DMS53 treated with DMSO at 0.1 percent for 48 hours (cell line): ENCODE results near the gene ASB16.
A peak's percentile ranks its signal among the peaks of the same experiment; 100 is the strongest.

Source experiments
- DNase-seq: peaks from one replicate; lab custom pipeline; 2025; ENCODE audit not compliant: unreplicated experiment; lab: John Stamatoyannopoulos, UW

ASB16 gene

GRCh38 chr17:44187131-44187899 lies 16.8 kb downstream of the ASB16 start:
- DNase-seq, result no peak

GRCh38 chr17:44188576-44189403 lies 18.3 kb downstream of the ASB16 start:
- DNase-seq, result no peak

DNA sequence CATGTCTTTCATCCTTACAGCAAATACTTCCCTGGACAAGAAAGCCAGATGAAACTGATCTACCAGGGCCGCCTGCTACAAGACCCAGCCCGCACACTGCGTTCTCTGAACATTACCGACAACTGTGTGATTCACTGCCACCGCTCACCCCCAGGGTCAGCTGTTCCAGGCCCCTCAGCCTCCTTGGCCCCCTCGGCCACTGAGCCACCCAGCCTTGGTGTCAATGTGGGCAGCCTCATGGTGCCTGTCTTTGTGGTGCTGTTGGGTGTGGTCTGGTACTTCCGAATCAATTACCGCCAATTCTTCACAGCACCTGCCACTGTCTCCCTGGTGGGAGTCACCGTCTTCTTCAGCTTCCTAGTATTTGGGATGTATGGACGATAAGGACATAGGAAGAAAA lies 20.0 kb downstream of the ASB16 start:
- DNase-seq, result no peak

- no peak for DNase-seq
These were observed 20.9 kb downstream of the ASB16 start for GRCh38 chr17:44191369-44191768.

DNA sequence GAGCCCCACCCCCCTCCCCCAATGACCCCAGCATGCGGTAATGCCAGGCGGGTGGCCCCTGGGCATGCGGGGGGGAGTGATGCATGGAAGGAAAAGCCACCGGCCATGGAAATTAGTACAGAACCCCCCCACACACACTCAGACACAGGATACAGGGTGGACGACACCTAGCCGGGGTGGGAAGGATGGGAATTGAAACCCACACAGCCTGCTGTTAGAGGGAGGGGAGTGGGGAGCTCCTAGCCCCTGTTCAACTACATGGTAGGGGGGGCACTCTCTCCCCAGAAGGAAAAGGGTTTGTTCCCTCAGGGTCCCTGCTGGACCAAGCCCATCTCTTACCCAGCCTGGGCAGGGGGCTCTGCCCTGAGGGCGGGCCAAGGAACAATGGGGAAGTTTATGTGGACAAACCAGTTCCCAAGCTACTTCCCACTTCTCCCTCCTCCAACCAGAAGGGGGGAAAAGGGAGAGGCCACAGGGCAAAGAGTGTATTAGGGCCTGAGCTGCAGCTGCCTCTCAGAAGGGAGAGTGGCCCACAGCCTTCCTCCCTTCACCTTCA lies 21.5 kb downstream of the ASB16 start:
- no peak for DNase-seq

GRCh38 chr17:44192750-44193149 lies 22.2 kb downstream of the ASB16 start:
- DNase-seq, result no peak

DNA sequence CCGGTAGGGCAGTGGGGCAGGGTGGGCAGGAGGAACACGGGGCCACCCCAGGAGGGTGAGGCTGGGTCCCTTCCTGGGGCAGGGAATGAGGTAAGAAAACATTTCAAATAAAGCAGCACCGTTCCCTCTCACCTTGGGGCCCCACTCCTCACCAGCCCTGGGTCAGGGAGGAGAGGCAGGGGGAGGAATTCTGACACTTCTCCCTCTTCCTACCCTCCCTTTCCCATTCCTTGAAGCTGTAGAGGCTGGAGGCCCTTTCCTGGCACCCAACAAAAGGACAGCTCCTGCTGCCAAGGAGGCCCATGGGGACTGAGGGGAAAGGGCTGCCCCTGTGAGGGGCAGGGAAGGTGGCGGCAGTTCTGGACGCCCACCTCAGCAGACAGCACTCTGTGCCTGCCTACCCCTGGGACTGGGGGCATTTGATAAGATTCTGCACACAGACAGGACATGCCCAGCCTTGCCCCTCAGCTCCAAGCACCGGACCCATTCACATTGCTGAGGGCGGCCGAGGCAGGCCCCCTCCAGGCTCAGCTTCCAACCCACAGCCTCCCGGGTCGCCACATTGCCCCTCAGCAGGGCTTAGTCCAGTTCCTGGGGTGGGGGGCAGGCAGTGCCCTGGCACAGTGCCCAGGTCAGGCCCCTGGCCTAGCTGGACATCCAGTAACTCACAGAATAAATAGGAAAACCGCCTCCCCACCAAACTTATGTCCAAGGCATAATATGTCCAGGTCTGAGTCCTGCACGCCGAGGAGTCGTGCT lies 23.0 kb downstream of the ASB16 start:
- no peak for DNase-seq

- no peak for DNase-seq
These were observed 26.6 kb downstream of the ASB16 start for GRCh38 chr17:44197107-44197506.

DNA sequence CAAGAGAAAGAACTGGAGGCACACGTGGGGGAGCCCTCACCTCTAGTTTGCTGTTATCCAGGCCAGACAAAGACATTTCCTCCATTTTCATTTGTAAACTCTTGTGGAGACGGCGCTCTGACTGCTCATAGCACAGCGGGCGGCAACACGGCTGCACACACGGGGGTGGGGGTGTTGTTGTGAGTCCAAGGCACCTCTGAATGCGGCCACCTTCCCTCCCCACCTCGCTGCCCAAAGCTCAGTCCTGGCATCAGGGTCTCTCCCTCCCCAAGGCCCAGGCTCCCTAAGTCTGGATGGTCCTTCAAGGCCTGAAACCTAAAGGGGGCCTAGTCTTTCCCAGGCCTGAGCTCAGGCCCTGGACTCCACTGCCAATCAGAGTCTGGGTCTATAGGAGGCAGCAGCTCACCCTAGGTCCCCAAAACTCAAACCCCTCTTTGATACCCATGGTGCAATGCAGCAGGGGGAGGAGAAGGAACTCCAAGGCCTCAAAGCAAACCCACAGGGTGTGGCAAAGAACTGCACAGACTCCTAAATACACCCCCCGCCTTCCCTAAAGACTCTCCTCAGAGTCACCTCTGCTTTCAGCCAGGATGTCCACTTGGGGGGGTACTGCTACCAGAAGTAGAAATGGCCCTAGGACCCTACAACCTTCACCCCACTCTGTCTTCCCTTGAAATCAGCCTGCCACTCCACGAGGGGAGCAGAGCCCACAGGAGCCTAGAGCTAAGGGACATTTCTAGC lies 27.6 kb downstream of the ASB16 start:
- DNase-seq, result no peak

- peak; percentile 27 for DNase-seq
These were observed 28.4 kb downstream of the ASB16 start for GRCh38 chr17:44198721-44199552.

DNA sequence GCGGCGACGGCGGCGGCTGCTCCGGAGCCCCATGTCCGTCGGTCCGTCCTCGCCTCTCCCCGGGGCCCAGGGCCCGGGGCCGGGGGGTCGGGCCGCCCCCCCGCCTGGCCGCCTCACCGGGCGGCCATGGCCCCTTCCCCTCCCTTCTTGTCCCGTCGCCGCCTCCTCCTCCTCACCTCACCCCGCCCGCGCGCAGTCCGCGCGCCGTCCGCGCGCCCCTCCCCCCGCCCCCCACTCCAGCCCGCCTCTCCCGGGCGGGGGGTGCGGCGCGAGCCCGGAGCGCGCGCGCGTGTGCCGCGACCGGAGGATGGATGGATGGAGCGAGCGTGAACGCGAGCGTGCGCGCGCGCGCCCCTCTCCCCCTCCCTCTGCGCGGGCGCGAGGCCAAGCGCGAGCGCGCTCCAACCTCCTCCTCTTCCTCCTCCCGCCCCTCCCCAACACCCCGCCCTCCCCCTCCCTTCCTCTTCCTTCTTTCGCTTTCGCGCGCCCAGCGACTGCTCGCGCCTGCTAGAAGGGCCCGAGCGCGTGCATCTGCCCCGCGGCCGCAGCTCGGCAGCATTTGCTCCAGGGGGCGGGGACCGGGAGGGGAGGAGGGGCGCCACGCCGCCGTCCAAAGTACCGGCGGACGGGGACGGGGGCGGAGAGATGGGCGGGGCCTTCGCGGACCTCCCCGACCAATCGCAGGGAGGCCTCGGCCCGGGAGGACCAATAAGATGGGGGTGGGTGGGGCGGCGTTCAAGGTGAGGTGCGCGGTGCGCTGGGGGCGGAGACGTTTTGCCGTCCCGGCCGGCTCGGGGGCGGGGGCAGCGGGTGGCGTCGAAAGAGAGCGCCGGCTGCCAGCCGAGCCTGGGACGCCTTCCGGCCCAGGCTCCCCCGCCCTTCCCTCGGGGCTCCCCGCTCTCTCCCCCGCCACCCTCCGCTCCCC lies 29.3 kb downstream of the ASB16 start, which contains the start of gene ATXN7L3:
Gene ATXN7L3, minus strand, starts transcription at position 332 of the 925 bp plus-strand sequence. CDS start 1,814 bp downstream, outside the sequence.
- peak; percentile 95 for DNase-seq

- DNase-seq, result no peak
These were observed 30.1 kb downstream of the ASB16 start for GRCh38 chr17:44200478-44201155.

DNA sequence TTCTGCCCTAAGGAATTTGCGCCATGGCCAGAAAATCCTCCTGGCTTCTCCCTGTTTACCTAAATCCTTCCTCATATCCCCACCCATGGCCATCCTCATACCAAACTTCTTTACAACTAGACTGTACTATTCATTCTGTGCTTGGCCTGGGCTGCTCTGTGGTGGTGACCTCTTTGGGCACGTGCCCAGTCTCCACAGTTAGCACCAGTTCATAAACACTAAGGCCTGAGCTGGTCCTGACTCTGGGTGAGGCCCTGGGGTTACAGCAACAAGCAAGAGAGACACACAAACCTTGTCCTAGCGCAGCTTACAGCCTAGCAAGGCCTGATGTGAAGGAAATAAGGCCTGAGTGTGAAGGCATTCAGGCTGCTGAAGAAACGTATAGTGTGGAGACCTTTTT lies 32.3 kb downstream of the ASB16 start:
- no peak for DNase-seq

- DNase-seq, result peak; percentile 16
These were observed 33.4 kb downstream of the ASB16 start for GRCh38 chr17:44203731-44204440.

DNA sequence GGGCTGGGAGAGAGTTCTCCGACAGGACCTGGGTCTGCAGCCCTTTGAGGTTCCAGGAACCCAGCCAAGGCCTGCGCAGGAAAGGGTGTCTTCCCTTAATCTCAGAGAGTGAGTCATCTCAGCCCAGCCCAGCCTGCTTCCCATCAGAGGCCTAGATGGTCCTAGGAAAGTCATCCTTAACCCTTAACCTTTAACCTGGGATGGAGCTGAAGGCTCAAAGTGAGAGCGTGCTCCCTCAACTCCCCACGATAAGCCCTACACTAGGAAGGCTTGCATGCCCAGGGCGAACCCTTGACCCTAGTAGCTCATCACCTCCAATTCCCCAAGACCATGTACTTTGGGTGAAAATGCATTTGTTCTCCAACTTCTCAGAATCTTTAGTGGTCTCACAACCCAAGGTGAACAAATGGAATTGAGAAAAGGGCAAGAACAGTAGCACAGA lies 34.0 kb downstream of the ASB16 start:
- no peak for DNase-seq

DNA sequence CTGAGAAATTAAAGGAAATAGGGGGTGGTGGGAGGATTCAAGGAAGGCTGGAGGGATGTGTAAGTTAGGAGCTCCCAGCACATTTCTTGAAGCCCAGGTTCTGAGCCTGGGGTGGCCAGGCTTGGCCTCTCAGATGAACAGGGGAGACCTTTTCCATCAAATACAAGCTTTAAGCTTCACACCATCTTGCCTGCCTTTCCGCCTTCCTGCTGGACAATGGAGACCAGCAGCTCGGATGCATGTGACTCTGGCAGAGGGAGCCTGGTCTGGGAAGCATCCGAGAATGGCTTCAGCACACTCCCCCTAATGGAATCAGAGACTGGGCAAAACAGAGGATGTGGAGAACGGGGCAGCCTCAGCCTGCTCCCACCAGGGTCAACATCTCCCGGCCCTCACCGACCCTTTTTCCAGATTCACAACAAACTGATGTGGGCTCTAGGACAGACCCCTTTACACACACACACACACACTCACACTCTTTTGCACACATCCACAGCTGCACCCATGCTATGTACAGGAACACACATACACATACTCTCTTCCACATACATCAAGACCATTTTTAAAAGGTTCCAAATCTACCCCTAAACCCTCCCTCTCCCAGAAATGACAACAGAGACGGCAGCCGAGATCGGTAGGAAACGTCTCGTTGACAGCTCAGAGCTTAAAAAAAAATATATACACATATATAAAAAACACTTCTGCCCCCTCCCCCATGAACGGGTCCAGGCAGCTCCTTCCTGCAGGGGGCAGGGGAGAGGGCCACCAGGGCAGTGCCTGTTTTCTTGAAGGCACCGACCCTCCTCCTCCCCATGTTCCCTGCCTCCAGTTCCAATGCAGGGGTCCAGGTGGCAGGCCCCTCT lies 35.7 kb downstream of the ASB16 start:
- DNase-seq, result no peak
